Neuronal stem cell (in vitro differentiated cells): Measurements from ENCODE around the gene IRF2.

Experiments
- DNase-seq: peaks from one replicate; pipeline ENCODE4 v3.0.0-alpha.2; 2013; ENCODE audit warnings: low spot score
- H2AFZ ChIP-seq: one replicate; pipeline ENCODE4 v1.6.1; 2013; ENCODE audit warnings: mild to moderate bottlenecking, low read length, inconsistent platforms
- H2AK5ac ChIP-seq: 2 replicates; pipeline ENCODE4 v1.6.1; 2013; ENCODE audit warnings: low read depth, mild to moderate bottlenecking, inconsistent platforms, low read length, moderate library complexity, mixed read lengths
- H2BK120ac ChIP-seq: 2 replicates; pipeline ENCODE4 v1.6.1; 2013; ENCODE audit warnings: low read depth, mild to moderate bottlenecking, inconsistent platforms, low read length, moderate library complexity, mixed read lengths
- H2BK12ac ChIP-seq: one replicate; pipeline ENCODE4 v1.6.1; 2013; ENCODE audit warnings: low read length, inconsistent platforms
- H2BK15ac ChIP-seq: 2 replicates; pipeline ENCODE4 v1.6.1; 2013; ENCODE audit warnings: mild to moderate bottlenecking, low read length, inconsistent platforms, mixed read lengths
- H2BK5ac ChIP-seq: one replicate; pipeline ENCODE4 v1.6.1; 2013; ENCODE audit warnings: inconsistent platforms, mild to moderate bottlenecking, low read length, moderate library complexity
- H3K14ac ChIP-seq: one replicate; pipeline ENCODE4 v1.6.1; 2013; ENCODE audit warnings: low read length, inconsistent platforms
- H3K18ac ChIP-seq: 2 replicates; pipeline ENCODE4 v1.6.1; 2013; ENCODE audit warnings: low read length, inconsistent platforms
- H3K23ac ChIP-seq: 2 replicates; pipeline ENCODE4 v1.6.1; 2013; ENCODE audit warnings: low read depth, mild to moderate bottlenecking, mixed read lengths, low read length, inconsistent platforms; ENCODE audit not compliant: poor library complexity
- H3K27ac ChIP-seq: replicated peaks from 3 replicates; pipeline ENCODE4 v1.5.1; 2013; ENCODE audit warnings: low read length, inconsistent platforms
- H3K27me3 ChIP-seq, 3 experiments: 2 replicates each; pipeline ENCODE4 v1.6.1; 2013; ENCODE audit warnings: low read length in 3 of 3, mild to moderate bottlenecking in 2 of 3, inconsistent platforms in 1 of 3, low read depth in 1 of 3, mixed read lengths in 1 of 3, moderate library complexity in 1 of 3; ENCODE audit not compliant: control insufficient read depth in 3 of 3, insufficient read depth in 3 of 3
- H3K36me3 ChIP-seq, 2 donors: replicated peaks in 1 of 2; 2 replicates each; pipeline ENCODE4 v1.6.1; 2013; ENCODE audit warnings: low read length in 2 of 2; ENCODE audit not compliant: control insufficient read depth in 2 of 2, insufficient read depth in 2 of 2
- H3K4ac ChIP-seq: 2 replicates; pipeline ENCODE4 v1.6.1; 2013; ENCODE audit warnings: inconsistent platforms, mild to moderate bottlenecking, low read length, moderate library complexity
- H3K4me1 ChIP-seq, 2 donors: 1 replicate in 1 of 2; 2 replicates in 1 of 2; pipeline ENCODE4 v1.6.1; 2013; ENCODE audit warnings: low read length in 2 of 2, low read depth in 1 of 2; ENCODE audit not compliant: control insufficient read depth in 2 of 2, insufficient read depth in 1 of 2
- H3K4me2 ChIP-seq: one replicate; pipeline ENCODE4 v1.6.1; 2013; ENCODE audit warnings: mild to moderate bottlenecking, low read length, inconsistent platforms; ENCODE audit not compliant: insufficient read depth, poor library complexity, severe bottlenecking
- H3K4me3 ChIP-seq, 2 donors: 2 replicates each; pipeline ENCODE4 v1.5.1; 2013; ENCODE audit warnings: low read length in 2 of 2, mild to moderate bottlenecking in 2 of 2, inconsistent platforms in 1 of 2, moderate library complexity in 1 of 2
- H3K79me1 ChIP-seq: one replicate; pipeline ENCODE4 v1.6.1; 2013; ENCODE audit warnings: low read depth, mild to moderate bottlenecking, inconsistent platforms, low read length, moderate library complexity
- H3K9ac ChIP-seq: one replicate; pipeline ENCODE4 v1.6.1; 2013; ENCODE audit warnings: mild to moderate bottlenecking, low read depth, low read length, inconsistent platforms; ENCODE audit not compliant: poor library complexity
- H3K9me3 ChIP-seq, 2 donors: replicated peaks in 1 of 2; 2 replicates each; pipeline versions ENCODE3 to v1.6.1; 2013; ENCODE audit warnings: low read length in 2 of 2, mild to moderate bottlenecking in 2 of 2, inconsistent platforms in 1 of 2, low read depth in 1 of 2, mixed read lengths in 1 of 2, moderate library complexity in 1 of 2; ENCODE audit not compliant: control insufficient read depth in 2 of 2, insufficient read depth in 1 of 2
- H4K8ac ChIP-seq: one replicate; pipeline ENCODE4 v1.6.1; 2013; ENCODE audit warnings: low read depth, mild to moderate bottlenecking, inconsistent platforms, low read length, moderate library complexity
- H4K91ac ChIP-seq: one replicate; pipeline ENCODE4 v1.6.1; 2013; ENCODE audit warnings: low read length, low read depth, mild to moderate bottlenecking, inconsistent platforms; ENCODE audit not compliant: poor library complexity
- whole genome bisulfite sequencing, 2 donors: extraction: QIAGEN DNeasy Blood & Tissue Kit; methylation state at CpG; one replicate each; pipeline ENCODE4 v1.1.7; 2013; ENCODE audit warnings: missing lambda C conversion rate in 2 of 2, mixed read lengths in 1 of 2; ENCODE audit not compliant: insufficient read length in 2 of 2, insufficient replicate concordance in 1 of 2; ENCODE audit errors: extremely low coverage in 2 of 2; 5-methylcytosine and 5-hydroxymethylcytosine counted together

Gene IRF2

GRCh38 chr4:184430163-184430562, 44.2 kb downstream of the IRF2 start:
- no peaks in the 10 kb centered on the region for H3K27me3 ChIP-seq
- no peak overlapping the region for H2AFZ ChIP-seq
- no peak overlapping the region for H3K4me3 ChIP-seq
- H3K14ac ChIP-seq, result no peak overlapping the region
- H3K36me3 ChIP-seq, result peaks cover 3 to 41% of the 10 kb centered on the region in 2 donors
- no peak overlapping the region for H4K8ac ChIP-seq
- peaks cover 6 to 10% of the 10 kb centered on the region in 2 donors for H3K4me1 ChIP-seq
- H3K18ac ChIP-seq, result peak overlapping the region; percentile 24
- H2BK12ac ChIP-seq, result no peak overlapping the region
- H2AK5ac ChIP-seq, result no peak overlapping the region
- DNase-seq, result no peak
- H3K9ac ChIP-seq, result peak overlapping the region; percentile 24
- H2BK120ac ChIP-seq, result no peak overlapping the region
- H3K4me2 ChIP-seq, result no peak overlapping the region
- H3K27ac ChIP-seq, result no peak overlapping the region
- no peak overlapping the region for H4K91ac ChIP-seq
- no peak overlapping the region for H2BK5ac ChIP-seq
- no peaks in the 10 kb centered on the region for H3K9me3 ChIP-seq
- WGBS, 2 donors, result no CpG with 5 or more reads among the region's 6 CpGs
- H3K4ac ChIP-seq, result no peak overlapping the region
- H3K79me1 ChIP-seq, result no peaks in the 10 kb centered on the region
- H3K23ac ChIP-seq, result no peak overlapping the region
- no peak overlapping the region for H2BK15ac ChIP-seq

GRCh38 chr4:184428787-184429186, 45.6 kb downstream of the IRF2 start:
- Histone ChIP-seq H3K23ac (no peak overlapping the region), H3K4me3 (no peak overlapping the region), H2BK120ac (no peak overlapping the region), H3K79me1 (no peaks in the 10 kb centered on the region), H2BK5ac (no peak overlapping the region), H3K9ac (no peak overlapping the region), H3K4me1 (peaks cover 6 to 10% of the 10 kb centered on the region in 2 donors), H2BK12ac (no peak overlapping the region), H4K91ac (no peak overlapping the region), H2BK15ac (no peak overlapping the region), H3K14ac (no peak overlapping the region), H2AK5ac (no peak overlapping the region), H3K18ac (no peak overlapping the region), H3K36me3 (peaks cover 3 to 52% of the 10 kb centered on the region in 2 donors), H3K4ac (no peak overlapping the region), H3K4me2 (no peak overlapping the region), H3K27ac (no peak overlapping the region), H3K9me3 (no peaks in the 10 kb centered on the region), H3K27me3 (no peaks in the 10 kb centered on the region), H4K8ac (no peak overlapping the region), H2AFZ (no peak overlapping the region)
- DNase-seq, result no peak
- WGBS, 2 donors, result no CpG with 5 or more reads among the region's 12 CpGs

GRCh38 chr4:184427687-184428086, 46.7 kb downstream of the IRF2 start:
- H2AFZ ChIP-seq, result no peak overlapping the region
- no peak overlapping the region for H3K9ac ChIP-seq
- no peak overlapping the region for H3K27ac ChIP-seq
- peaks cover 3 to 7% of the 10 kb centered on the region in 2 donors for H3K9me3 ChIP-seq
- peaks cover 2% of the 10 kb centered on the region for H3K79me1 ChIP-seq
- H3K23ac ChIP-seq, result no peak overlapping the region
- H3K4me2 ChIP-seq, result no peak overlapping the region
- no peak overlapping the region for H2AK5ac ChIP-seq
- H3K18ac ChIP-seq, result no peak overlapping the region
- H4K8ac ChIP-seq, result no peak overlapping the region
- H2BK15ac ChIP-seq, result no peak overlapping the region
- H3K36me3 ChIP-seq, result peaks cover 6 to 59% of the 10 kb centered on the region in 2 donors
- peaks cover 6 to 7% of the 10 kb centered on the region in 2 donors for H3K4me1 ChIP-seq
- H3K4ac ChIP-seq, result no peak overlapping the region
- no peak for DNase-seq
- no peak overlapping the region for H3K14ac ChIP-seq
- no peak overlapping the region for H4K91ac ChIP-seq
- H2BK120ac ChIP-seq, result no peak overlapping the region
- no peak overlapping the region for H3K4me3 ChIP-seq
- no CpG with 5 or more reads among the region's 1 CpG for WGBS, 2 donors
- H2BK12ac ChIP-seq, result no peak overlapping the region
- H2BK5ac ChIP-seq, result no peak overlapping the region
- H3K27me3 ChIP-seq, result no peaks in the 10 kb centered on the region

- Histone ChIP-seq H3K9ac (no peak overlapping the region), H2BK120ac (no peak overlapping the region), H2AK5ac (no peak overlapping the region), H2AFZ (no peak overlapping the region), H3K23ac (no peak overlapping the region), H3K79me1 (peaks cover 2% of the 10 kb centered on the region), H3K4me2 (no peak overlapping the region), H3K18ac (no peak overlapping the region), H4K91ac (no peak overlapping the region), H3K4me1 (peaks cover 6 to 7% of the 10 kb centered on the region in 2 donors), H2BK15ac (no peak overlapping the region), H3K27ac (no peak overlapping the region), H3K9me3 (peaks cover 6 to 13% of the 10 kb centered on the region in 2 donors), H2BK5ac (no peak overlapping the region), H3K27me3 (no peaks in the 10 kb centered on the region), H3K4me3 (no peak overlapping the region), H3K36me3 (peaks cover 6 to 65% of the 10 kb centered on the region in 2 donors), H3K14ac (no peak overlapping the region), H3K4ac (no peak overlapping the region), H2BK12ac (no peak overlapping the region), H4K8ac (no peak overlapping the region)
- no peak for DNase-seq
- WGBS, 2 donors, result no CpG with 5 or more reads among the region's 3 CpGs
Observed at GRCh38 chr4:184427093-184427492, 47.3 kb downstream of the IRF2 start.
